ENCODE results near the gene MAPRE3.

- no peak for TF ChIP-seq POLR2A (IDR thresholded peaks at IDR 0.05)
- TF ChIP-seq CTCF (IDR thresholded peaks at IDR 0.05) = no peak
Measured at GRCh38 chr2:26927221-26927620, 43.2 kb upstream of the MAPRE3 start.

All from Peyer's patch (tissue), 4 donors.